ENCODE data around the gene UGT1A8.

DNA sequence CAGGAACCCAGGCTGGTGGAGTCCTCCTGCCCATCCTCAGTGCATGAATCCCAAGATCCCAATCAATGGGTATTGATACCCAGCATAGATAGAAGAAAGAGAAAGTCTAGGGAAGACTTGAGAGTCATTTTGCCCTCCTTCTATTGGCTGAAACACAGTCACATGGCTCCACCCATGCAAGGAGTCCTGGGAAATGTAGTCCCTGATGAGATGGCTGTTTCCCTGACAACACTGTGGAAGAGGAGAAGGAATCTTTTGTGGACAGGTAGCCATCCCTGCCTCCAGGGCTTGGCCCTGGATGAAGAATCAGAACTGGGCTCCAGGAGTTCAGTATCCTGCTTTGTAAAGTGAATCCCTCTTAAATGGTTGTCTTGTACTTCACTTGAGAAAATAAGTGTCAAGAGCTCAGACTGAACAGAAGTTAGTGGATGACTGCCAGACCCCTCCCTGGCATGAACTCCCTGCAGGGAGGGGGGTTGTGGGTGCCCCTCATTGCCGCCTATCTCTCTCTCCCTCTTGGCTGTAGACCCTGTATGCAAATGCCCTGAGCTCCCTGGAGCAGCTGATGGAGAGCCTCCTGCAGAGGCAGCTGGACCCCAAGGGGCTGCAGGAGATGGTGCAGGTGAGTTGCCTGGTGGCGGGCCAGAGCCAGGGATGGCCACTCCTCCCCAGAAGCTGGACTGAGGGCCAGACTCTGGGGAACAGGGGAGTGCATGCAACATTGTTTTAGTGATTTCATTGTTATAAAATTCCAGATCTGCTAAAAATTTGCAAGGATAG lies 196.8 kb downstream of the UGT1A8 start:
- TF ChIP-seq YY1 (IDR thresholded peaks at IDR 0.05; ENCODE audit: extremely low read depth, insufficient replicate concordance, low read depth, low read length), result peak; percentile 10
- TF ChIP-seq, protein P1, sequence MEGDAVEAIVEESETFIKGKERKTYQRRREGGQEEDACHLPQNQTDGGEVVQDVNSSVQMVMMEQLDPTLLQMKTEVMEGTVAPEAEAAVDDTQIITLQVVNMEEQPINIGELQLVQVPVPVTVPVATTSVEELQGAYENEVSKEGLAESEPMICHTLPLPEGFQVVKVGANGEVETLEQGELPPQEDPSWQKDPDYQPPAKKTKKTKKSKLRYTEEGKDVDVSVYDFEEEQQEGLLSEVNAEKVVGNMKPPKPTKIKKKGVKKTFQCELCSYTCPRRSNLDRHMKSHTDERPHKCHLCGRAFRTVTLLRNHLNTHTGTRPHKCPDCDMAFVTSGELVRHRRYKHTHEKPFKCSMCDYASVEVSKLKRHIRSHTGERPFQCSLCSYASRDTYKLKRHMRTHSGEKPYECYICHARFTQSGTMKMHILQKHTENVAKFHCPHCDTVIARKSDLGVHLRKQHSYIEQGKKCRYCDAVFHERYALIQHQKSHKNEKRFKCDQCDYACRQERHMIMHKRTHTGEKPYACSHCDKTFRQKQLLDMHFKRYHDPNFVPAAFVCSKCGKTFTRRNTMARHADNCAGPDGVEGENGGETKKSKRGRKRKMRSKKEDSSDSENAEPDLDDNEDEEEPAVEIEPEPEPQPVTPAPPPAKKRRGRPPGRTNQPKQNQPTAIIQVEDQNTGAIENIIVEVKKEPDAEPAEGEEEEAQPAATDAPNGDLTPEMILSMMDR (IDR thresholded peaks at IDR 0.05 in 2 of 3, conservative IDR thresholded peaks at IDR 0.05 in 1 of 3; ENCODE audit: borderline replicate concordance in 1 of 3, insufficient read depth in 1 of 3, low read depth in 2 of 3, low read length in 2 of 3), result 0 out of 6 replicates have a peak, but pooled peaks of 1 of the 3 experiments have one; percentile 8
- TF ChIP-seq, protein P2, sequence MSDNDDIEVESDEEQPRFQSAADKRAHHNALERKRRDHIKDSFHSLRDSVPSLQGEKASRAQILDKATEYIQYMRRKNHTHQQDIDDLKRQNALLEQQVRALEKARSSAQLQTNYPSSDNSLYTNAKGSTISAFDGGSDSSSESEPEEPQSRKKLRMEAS (IDR thresholded peaks at IDR 0.05), result no peak
- TF ChIP-seq ZFX (IDR thresholded peaks at IDR 0.05), result no peak
- TF ChIP-seq EZH2 (IDR thresholded peaks at IDR 0.05), result no peak
- no peak for TF ChIP-seq EGR1 (IDR thresholded peaks at IDR 0.05; ENCODE audit: low read depth)
- no peak for TF ChIP-seq POLR2A (IDR thresholded peaks at IDR 0.05; ENCODE audit: borderline replicate concordance, extremely low read depth, insufficient read depth, insufficient read length)
- TF ChIP-seq JUND (IDR thresholded peaks at IDR 0.05), result no peak
- TF ChIP-seq, protein P3, sequence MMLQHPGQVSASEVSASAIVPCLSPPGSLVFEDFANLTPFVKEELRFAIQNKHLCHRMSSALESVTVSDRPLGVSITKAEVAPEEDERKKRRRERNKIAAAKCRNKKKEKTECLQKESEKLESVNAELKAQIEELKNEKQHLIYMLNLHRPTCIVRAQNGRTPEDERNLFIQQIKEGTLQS (IDR thresholded peaks at IDR 0.05), result no peak
- no peak for TF ChIP-seq POLR2AphosphoS5 (IDR thresholded peaks at IDR 0.05; ENCODE audit: low read depth, low read length)
- peak; percentile 49 for TF ChIP-seq SP1 (IDR thresholded peaks at IDR 0.05; ENCODE audit: low read depth)
- TF ChIP-seq ELF1 (IDR thresholded peaks at IDR 0.05; ENCODE audit: borderline replicate concordance, low read depth), result no peak
- TF ChIP-seq SIN3A (IDR thresholded peaks at IDR 0.05; ENCODE audit: low read depth), result no peak
